PC-9 (cell line): ENCODE data around the gene MBOAT2. TPM values are rescaled to one million over a fixed set of nuclear protein-coding genes. Genes with fewer than 3 reads are reported as not detected.
"Not testable (repeated sequence)": the region's sequence is repeated elsewhere in the genome, so short reads cannot be mapped to it uniquely, and the experiment has no call there.

ENCODE experiments used
- Bru-seq: library from RNA; stranded (reverse); fragments of 400-500 nt; gene quantifications from one replicate; lab custom pipeline; 2021; lab: Mats Ljungman, UMichigan
- BruChase-seq, 2 experiments: library from RNA; stranded (reverse); fragments of 400-500 nt; gene quantifications; one replicate each; lab custom pipeline; 2021; lab: Mats Ljungman, UMichigan
- BruUV-seq: library from RNA; stranded (reverse); fragments of 400-500 nt; replicated peaks from 2 replicates; lab custom pipeline; 2021; lab: Mats Ljungman, UMichigan
- CTCF ChIA-PET: fragments of 300-600 bp; sonication (Branson Sonifier 250); formaldehyde crosslinking; loops from one replicate; lab custom pipeline; 2022; ENCODE audit warnings: antibody characterized with exemption; lab: Charles Lee
- POLR2A ChIA-PET: fragments of 300-600 bp; sonication (Branson Sonifier 250); formaldehyde crosslinking; loops from one replicate; lab custom pipeline; 2022; ENCODE audit warnings: antibody characterized with exemption; ENCODE audit not compliant: unreplicated experiment; lab: Charles Lee
- DNase-seq, 2 experiments: peaks; one replicate each; pipeline versions ENCODE4 v3.0.0 to v3.0.0-alpha.2; 2015 to 2022; ENCODE audit warnings: mixed read lengths in 1 of 2
- H2AFZ ChIP-seq: fragments of 200-600 bp; sonication (generic); 2 replicates; pipeline ENCODE4 v1.8.1; 2017; ENCODE audit warnings: antibody characterized with exemption
- H3F3A ChIP-seq: fragments of 200-600 bp; sonication (generic); 2 replicates; pipeline ENCODE4 v1.8.1; 2017; ENCODE audit warnings: antibody characterized with exemption, mild to moderate bottlenecking, low read depth; ENCODE audit not compliant: insufficient read depth
- H3K27ac ChIP-seq: fragments of 200-600 bp; sonication (generic); 2 replicates; pipeline ENCODE4 v1.6.1; 2016; ENCODE audit warnings: mixed run types
- H3K27me3 ChIP-seq: fragments of 200-600 bp; sonication (generic); 2 replicates; pipeline ENCODE4 v1.6.1; 2016; ENCODE audit warnings: low read depth, mixed run types; ENCODE audit not compliant: insufficient read depth
- H3K36me3 ChIP-seq: fragments of 200-600 bp; sonication (generic); 2 replicates; pipeline ENCODE4 v1.6.1; 2016; ENCODE audit warnings: low read depth, mixed run types
- H3K4me1 ChIP-seq: fragments of 200-600 bp; sonication (generic); replicated peaks from 2 replicates; pipeline ENCODE4 v1.6.1; 2016; ENCODE audit warnings: mixed run types; ENCODE audit not compliant: insufficient read depth
- H3K4me2 ChIP-seq: fragments of 200-600 bp; sonication (generic); 2 replicates; pipeline ENCODE4 v1.6.1; 2017; ENCODE audit warnings: mixed run types
- H3K4me3 ChIP-seq: fragments of 200-600 bp; sonication (generic); 2 replicates; pipeline ENCODE4 v1.6.1; 2016; ENCODE audit warnings: mixed run types
- H3K79me2 ChIP-seq: fragments of 200-600 bp; sonication (generic); 2 replicates; pipeline ENCODE4 v1.6.1; 2017; ENCODE audit warnings: low read depth, mixed run types
- H3K9me2 ChIP-seq: fragments of 200-600 bp; sonication (generic); 2 replicates; pipeline ENCODE4 v1.8.1; 2017; ENCODE audit warnings: mild to moderate bottlenecking; ENCODE audit not compliant: insufficient read depth
- H3K9me3 ChIP-seq: fragments of 200-600 bp; sonication (generic); 2 replicates; pipeline ENCODE4 v1.8.1; 2016; ENCODE audit warnings: low read depth; ENCODE audit not compliant: insufficient read depth
- H4K20me1 ChIP-seq: fragments of 200-600 bp; sonication (generic); 2 replicates; pipeline ENCODE4 v1.8.1; 2017; ENCODE audit not compliant: insufficient read depth
- CTCF ChIP-seq: fragments of 200-600 bp; sonication (generic); conservative IDR thresholded peaks from 2 replicates; pipeline ENCODE4 v1.6.1; 2017; ENCODE audit warnings: mixed run types, antibody characterized with exemption, mild to moderate bottlenecking, moderate library complexity
- EZH2 ChIP-seq: fragments of 200-600 bp; sonication (generic); IDR thresholded peaks from 2 replicates; pipeline ENCODE4 v1.8.0; 2017; ENCODE audit warnings: antibody characterized with exemption, low read depth
- intact Hi-C: fragments of 100-400 bp; cut with micrococcal nuclease; formaldehyde crosslinking; loops from one replicate; pipeline ENCODE4 v1.10.0; 2022; ENCODE audit not compliant: unreplicated experiment
- long read RNA-seq: library from polyadenylated mRNA; stranded (forward); transcript quantifications from one replicate; pipeline ENCODE4 v2.0.0, GENCODE V29; 2022
- total RNA-seq: library from RNA; stranded (reverse); gene quantifications from 2 replicates; pipeline ENCODE4 v1.2.3, GENCODE V29; 2021

Gene MBOAT2
- total RNA-seq: 45.3 and 57.7 TPM in 2 replicates
- Bru-seq, nascent RNA: percentile 82 among the genes with signal in this experiment
- percentile 83 among the genes with signal in this experiment for BruChase-seq, experiment 1, labeled RNA remaining after a 2-hour chase
- BruChase-seq, experiment 2, labeled RNA remaining after a 6-hour chase: percentile 77 among the genes with signal in this experiment
- long read RNA-seq, full-length matches to known transcripts: 52 of 82 reads
- long read RNA-seq, partial matches to known transcripts: 1 of 82 reads
- long read RNA-seq, other reads (novel, unspliced or antisense): 29 of 82 reads

GRCh38 chr2:9003616-9004337 lies at the start of gene MBOAT2:
MBOAT2 (minus strand) TSS chr2:9003684; CDS start chr2:9003614, 70 bp downstream.
- no TSS peak for BruUV-seq
- Histone ChIP-seq H3K4me3 (peak within 1 kb of the TSS; percentile 83), H3F3A (peaks cover 39% of the 10 kb centered on the region), H3K27me3 (no peaks in the 10 kb centered on the region), H3K9me3 (no peaks in the 10 kb centered on the region), H3K4me1 (peaks cover 47% of the 10 kb centered on the region), H3K36me3 (0 out of 2 replicates have a peak, but pooled peaks cover 8% of the 10 kb centered on the region), H3K4me2 (peak within 1 kb of the TSS; percentile 98), H3K9me2 (no peaks in the 10 kb centered on the region), H3K27ac (peak within 1 kb of the TSS; percentile 97), H3K79me2 (peaks cover 50% of the 10 kb centered on the region), H4K20me1 (no peaks in the 10 kb centered on the region), H2AFZ (peak within 1 kb of the TSS; percentile 64)
- DNase-seq: peak; percentile 72 to 89
- CTCF ChIA-PET: interaction anchor here (0.6 kb wide), 1 partner anchor 136 kb away, joined by 4 read pairs; no protein-coding TSS in a partner anchor
- intact Hi-C loops: loop anchor here (1.0 to 10.0 kb wide), 4 partner anchors 54 to 331 kb away; no protein-coding TSS in a partner anchor
- TF ChIP-seq EZH2 (no peak), CTCF (no peak)
- POLR2A ChIA-PET: interaction anchor here (0.5 to 0.6 kb wide), 3 partner anchors 18 to 843 kb away, joined by 4 to 9 read pairs (median 5); no protein-coding TSS in a partner anchor

GRCh38 chr2:9052821-9053533 lies 49.5 kb upstream of the MBOAT2 start:
- BruUV-seq: no TSS peak
- H3K9me2 ChIP-seq: no peaks in the 10 kb centered on the region
- H3K27me3 ChIP-seq: no peaks in the 10 kb centered on the region
- no peaks in the 10 kb centered on the region for H3K9me3 ChIP-seq
- no peak overlapping the region; the same call in none of the 2 replicates for H3K4me2 ChIP-seq
- ChIA-PET CTCF (interaction anchor here (0.8 kb wide), 1 partner anchor 87 kb away, joined by 3 read pairs; no protein-coding TSS in a partner anchor), POLR2A (interaction anchor here (0.6 to 0.7 kb wide), 4 partner anchors 59 to 331 kb away, joined by 3 to 4 read pairs (median 4); no protein-coding TSS in a partner anchor)
- TF ChIP-seq CTCF (no peak), EZH2 (no peak)
- H3K4me1 ChIP-seq: peaks cover 14% of the 10 kb centered on the region
- H3K79me2 ChIP-seq: no peaks in the 10 kb centered on the region
- intact Hi-C loops: no loop called here
- no peak overlapping the region for H3K4me3 ChIP-seq
- H3F3A ChIP-seq: no peaks in the 10 kb centered on the region
- no peak for DNase-seq
- H3K27ac ChIP-seq: 0 out of 2 replicates have a peak overlapping the region, but pooled peaks have one; percentile 14
- 0 out of 2 replicates have a peak overlapping the region, but pooled peaks have one; percentile 50 for H2AFZ ChIP-seq
- H3K36me3 ChIP-seq: no peaks in the 10 kb centered on the region
- no peaks in the 10 kb centered on the region for H4K20me1 ChIP-seq

- peaks cover 14% of the 10 kb centered on the region for H3K4me1 ChIP-seq
- H2AFZ ChIP-seq, POLR2A ChIA-PET, H3K27me3 ChIP-seq, BruUV-seq, H3K79me2 ChIP-seq, H3K9me3 ChIP-seq, intact Hi-C loops, DNase-seq, H3K4me3 ChIP-seq, CTCF ChIA-PET, H3F3A ChIP-seq, H3K36me3 ChIP-seq, H3K4me2 ChIP-seq, H3K27ac ChIP-seq, H4K20me1 ChIP-seq, H3K9me2 ChIP-seq: not testable (repeated sequence)
Observed at GRCh38 chr2:9051451-9051850, 48.0 kb upstream of the MBOAT2 start.
